ENCODE data around the gene PDXDC1.
"Not testable (repeated sequence)": the region's sequence is repeated elsewhere in the genome, so short reads cannot be mapped to it uniquely, and the experiment has no call there.

The PDXDC1 gene

DNA sequence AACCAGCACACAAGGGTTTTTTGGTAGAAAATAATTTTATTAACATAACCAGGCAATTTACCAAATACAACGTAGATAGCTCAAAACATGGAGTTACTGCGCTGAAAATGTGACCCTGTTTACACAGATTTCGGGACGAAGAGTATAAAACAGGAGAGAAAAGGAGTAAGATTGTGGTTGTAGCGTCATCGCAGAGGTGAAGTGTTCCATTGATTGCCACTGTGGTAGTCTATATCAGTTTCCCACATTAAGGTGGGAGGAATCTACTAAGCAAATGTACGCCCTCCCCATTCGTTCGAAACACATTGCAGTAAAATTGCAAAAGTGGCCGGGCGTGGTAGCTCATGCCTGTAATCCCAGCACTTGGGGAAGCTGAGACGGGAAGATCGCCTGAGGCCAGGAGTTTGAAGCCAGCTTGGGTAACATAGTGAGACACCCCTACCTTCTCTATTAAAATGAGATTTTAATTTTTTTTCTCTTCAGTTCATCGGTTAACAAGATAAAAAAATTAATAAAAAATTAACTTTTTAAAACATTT lies 972 bp upstream of the PDXDC1 start:
- not testable (repeated sequence) for DNase-seq

GRCh38 chr16:14974331-14974655 lies 533 bp upstream of the PDXDC1 start:
- not testable (repeated sequence) for DNase-seq

DNA sequence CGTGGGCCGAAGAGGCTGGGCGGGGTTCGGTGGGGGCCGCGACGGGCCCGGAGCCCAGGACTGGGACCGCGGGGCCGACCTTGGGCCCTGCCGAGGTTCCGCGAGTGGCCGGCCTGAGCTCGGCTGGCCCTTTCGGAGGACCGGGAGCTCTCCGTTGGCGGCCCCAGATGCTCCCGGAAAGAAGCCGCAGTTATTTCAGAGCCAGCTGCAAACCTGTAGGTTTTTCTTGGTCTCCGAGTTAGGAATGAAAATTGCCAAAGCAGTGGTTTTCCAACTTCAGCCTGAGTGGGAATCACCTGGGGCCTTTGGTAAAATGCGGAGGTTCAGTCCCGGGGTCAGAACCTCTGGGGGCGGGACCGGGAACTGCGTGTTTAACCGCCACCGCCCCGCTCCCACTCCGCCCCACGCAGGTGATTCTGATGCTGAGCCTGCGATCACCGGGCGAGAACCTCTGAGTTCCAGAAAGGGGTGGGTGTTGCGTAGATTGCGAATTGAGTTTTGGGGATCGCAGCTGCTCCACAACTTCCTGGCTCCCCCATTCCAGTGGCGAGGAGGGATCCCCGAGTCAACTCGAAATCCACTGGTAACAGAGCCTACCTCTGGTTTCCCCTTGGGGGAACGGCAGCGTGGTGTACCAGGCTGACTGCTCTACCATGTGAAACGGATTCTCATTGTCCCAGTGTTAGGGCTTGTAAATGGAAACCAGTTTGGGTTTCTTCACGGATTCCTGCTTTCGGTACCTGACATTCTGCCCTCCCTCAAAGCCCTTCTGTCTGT lies 780 bp downstream of the PDXDC1 start:
- peak; percentile 18 to 75 for DNase-seq

DNA sequence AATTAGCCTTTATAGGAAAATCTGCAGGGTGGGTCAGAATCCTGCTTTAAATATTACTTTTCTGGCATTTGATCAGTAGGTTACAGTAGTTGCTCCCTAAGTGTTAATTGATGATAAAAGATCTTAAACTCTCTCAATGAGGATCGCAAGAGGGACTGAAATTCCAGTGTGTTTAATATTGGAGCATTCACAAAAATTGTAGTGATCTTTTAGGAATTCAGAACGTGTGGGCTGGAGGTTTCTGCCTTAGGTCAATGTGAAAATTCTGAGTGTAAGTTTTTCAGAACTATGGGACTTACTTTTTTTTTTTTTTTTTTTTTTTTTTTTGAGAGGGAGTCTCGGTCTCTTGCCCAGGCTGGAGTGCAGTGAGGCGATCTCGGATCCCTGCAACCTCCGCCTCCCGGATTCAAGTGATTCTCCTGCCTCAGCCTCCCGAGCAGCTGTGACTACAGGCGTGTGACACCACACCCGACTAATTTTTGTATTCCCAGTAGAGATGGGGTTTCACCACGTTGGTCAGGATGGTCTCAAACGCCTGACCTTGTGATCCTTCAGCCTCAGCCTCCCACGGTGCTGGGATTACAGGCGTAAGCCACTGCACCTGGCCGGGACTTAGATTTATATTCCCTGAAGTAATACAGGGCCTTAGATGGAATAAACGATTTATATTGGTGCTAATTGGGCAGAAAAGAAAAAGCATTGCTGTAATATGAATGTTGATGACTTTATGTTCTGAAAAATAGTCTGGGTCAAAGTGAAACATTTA lies 2.3 kb downstream of the PDXDC1 start:
- not testable (repeated sequence) for DNase-seq

DNA sequence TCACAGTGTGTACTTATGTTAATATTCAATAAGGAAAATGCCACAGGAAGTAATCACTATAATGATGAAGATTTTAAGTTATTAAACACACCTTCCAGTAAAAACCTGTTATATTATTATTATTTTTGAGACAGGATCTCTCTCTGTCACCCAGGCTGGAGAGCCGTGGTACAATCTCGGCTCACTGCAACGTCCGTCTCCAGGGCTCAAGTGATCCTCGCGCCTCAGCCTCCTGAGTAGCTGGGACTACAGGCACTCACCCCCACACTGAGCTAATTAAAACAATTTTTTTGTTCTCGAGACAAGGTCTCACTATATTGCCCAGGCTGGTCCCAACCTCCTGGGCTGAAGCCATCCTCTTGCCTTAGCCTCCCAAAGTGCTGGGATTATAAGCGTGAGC lies 3.5 kb downstream of the PDXDC1 start:
- DNase-seq = not testable (repeated sequence)

DNA sequence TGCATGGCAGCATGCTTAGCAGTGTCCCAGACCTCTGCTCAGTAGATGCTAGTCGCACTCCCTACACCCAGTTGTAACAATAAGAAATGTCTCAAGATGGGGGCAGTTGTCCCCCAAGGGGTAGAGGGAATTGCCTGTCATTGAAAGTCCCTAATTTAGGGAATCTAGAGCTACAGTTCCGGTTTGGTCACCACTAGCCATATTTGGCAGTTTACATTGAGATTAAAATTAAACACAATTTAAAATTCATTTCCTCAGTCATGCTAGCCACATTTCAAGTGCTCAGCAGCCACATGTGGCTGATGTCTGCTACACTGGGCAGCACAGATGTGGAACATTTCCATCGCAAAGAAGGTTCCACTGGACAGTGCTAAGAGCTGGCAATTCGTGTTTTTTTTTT lies 4.1 kb downstream of the PDXDC1 start:
- DNase-seq = not testable (repeated sequence)

- DNase-seq = not testable (repeated sequence)
These were observed 6.4 kb downstream of the PDXDC1 start for GRCh38 chr16:14981234-14981633.

GRCh38 chr16:14982521-14982920 lies 7.7 kb downstream of the PDXDC1 start:
- not testable (repeated sequence) for DNase-seq

- DNase-seq = not testable (repeated sequence)
These were observed 13.3 kb downstream of the PDXDC1 start for GRCh38 chr16:14988092-14988491.

DNA sequence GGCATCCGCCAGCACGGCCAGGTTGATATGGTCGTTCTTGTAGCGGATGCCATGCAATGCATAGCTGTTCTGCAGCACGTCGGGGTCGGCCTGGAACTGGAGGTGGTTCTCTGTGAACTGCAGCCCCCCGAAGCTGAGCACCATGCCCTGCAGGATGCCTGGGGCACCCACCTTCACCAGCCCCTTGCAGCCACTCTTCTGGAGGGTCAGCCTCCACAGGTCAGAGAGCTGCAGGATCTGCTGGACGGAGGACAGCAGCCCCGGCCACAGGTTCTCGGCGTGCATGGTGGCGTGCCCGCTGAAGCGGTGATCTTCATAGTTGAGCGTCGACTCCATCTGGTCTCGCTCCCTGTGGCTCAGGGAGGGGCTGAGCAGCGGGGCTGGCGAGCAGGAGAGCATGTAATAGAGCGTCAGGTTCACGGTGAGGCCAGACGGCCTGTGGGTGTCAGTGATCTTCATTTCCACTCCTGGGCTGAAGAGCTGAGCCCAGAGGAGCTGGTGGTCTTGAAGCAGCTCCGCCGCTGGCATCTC lies 13.9 kb downstream of the PDXDC1 start:
- not testable (repeated sequence) for DNase-seq

GRCh38 chr16:14989291-14990281 lies 14.8 kb downstream of the PDXDC1 start:
- DNase-seq = not testable (repeated sequence)

DNA sequence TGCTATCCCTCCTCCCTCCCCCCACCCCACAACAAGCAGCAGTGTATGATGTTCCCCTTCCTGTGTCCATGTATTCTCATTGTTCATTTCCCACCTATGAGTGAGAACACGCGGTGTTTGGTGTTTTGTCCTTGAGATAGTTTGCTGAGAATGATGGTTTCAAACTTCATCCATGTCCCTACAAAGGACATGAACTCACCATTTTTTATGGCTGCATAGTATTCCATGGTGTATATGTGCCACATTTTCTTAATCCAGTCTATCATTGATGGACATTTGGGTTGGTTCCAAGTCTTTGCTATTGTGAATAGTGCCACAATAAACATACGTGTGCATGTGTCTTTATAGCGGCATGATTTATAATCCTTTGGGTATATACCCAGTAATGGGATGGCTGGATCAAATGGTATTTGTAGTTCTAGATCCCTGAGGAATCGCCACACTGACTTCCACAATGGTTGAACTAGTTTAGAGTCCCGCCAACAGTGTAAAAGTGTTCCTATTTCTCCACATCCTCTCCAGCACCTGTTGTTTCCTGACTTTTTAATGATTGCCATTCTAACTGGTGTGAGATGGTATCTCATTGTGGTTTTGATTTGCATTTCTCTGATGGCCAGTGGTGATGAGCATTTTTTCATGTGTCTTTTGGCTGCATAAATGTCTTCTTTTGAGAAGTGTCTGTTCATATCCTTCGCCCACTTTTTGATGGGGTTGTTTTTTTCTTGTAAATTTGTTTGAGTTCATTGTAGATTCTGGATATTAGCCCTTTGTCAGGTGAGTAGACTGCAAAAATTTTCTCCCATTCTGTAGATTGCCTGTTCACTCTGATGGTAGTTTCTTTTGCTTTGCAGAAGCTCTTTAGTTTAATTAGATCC lies 18.7 kb downstream of the PDXDC1 start:
- DNase-seq = not testable (repeated sequence)

GRCh38 chr16:14996702-14997101 lies 21.9 kb downstream of the PDXDC1 start:
- DNase-seq = not testable (repeated sequence)

DNA sequence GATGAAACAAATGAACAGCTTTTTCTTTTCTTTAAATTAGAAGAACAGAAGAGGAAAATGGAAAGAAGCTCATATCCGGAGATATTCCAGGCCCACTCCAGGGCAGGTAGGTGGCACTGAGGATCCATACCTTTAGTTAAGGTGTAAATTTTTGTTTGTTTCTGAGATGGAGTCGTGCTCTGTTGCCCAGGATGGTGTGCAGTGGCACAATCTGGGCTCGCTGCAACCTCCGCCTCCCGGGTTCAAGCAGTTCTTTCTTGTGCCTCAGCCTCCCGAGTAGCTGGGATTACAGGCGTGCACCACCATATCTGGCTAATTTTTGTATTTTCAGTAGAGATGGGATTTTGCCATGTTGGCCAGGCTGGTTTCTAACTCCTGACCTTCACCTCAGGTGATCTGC lies 23.5 kb downstream of the PDXDC1 start:
- DNase-seq = not testable (repeated sequence)

- not testable (repeated sequence) for DNase-seq
These were observed 25.0 kb downstream of the PDXDC1 start for GRCh38 chr16:14999845-15000244.

DNA sequence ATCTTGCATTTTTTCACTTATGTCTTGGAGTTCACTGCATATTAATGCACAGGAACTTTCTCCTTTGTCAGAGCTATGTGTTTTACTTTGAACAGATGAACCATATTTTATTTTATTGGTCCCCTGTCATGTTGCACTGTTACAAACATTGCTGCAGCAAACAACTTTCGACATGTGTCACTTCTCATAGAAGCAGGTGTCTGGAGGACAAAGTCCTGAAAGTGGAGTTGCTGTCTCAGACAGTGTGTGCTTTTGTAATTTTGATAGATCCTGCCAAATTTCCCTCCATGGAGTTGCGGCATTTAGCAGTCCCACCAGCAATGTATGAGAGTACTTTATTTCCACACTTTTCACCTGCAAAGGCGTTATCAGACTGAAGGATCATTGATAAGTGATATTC lies 27.6 kb downstream of the PDXDC1 start:
- not testable (repeated sequence) for DNase-seq

GRCh38 chr16:15005357-15006132 lies 30.7 kb downstream of the PDXDC1 start:
- DNase-seq = not testable (repeated sequence)

DNA sequence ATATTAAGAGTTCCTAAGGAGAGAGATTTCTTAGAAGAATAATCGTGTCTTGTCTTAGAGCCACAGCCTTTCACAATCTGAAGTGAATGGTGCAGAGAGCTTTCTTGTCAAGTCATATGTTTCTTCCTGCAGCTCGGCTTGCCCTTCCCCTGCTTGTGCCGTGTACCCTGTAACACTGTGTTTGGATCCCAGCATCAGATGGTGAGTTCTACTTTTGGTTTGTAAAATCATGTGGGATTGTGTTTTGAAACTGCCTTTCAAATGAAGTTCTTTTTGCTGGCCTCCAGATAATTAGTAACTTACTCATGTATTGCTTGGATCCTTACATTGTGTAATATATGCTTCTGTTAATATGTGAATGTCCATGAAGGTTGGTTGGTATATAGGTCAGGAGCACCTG lies 33.8 kb downstream of the PDXDC1 start:
- DNase-seq = not testable (repeated sequence)

GRCh38 chr16:15012941-15013340 lies 38.1 kb downstream of the PDXDC1 start:
- not testable (repeated sequence) for DNase-seq

- DNase-seq = not testable (repeated sequence)
These were observed 40.8 kb downstream of the PDXDC1 start for GRCh38 chr16:15015671-15016070.

Measured in CD4-positive, alpha-beta T cell treated with Interferon alpha-2 for 1 hour (primary cell).